Measurements from ENCODE around the gene STX8.

The STX8 gene

DNA sequence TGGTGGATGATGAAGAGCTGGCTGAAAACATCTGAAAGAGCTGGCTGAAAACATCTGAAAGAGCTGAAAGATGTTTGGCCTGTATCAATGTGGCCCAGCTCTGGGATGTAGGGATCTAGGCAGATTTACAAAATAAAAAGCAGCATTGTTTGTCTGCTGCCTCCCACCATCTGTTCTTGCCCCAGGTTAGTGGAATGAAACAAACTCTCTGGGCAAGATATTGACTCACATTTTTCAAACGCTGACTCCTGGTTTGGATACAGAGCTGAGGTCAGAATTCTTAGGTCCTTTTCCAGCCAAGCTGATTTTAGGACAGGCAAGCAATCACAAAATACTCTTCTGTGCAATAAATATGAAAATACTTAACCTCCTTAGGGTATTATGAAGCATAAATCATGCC, 139.0 kb downstream of the STX8 start:
- DNase-seq (ENCODE audit: low read depth), result no peak

DNA sequence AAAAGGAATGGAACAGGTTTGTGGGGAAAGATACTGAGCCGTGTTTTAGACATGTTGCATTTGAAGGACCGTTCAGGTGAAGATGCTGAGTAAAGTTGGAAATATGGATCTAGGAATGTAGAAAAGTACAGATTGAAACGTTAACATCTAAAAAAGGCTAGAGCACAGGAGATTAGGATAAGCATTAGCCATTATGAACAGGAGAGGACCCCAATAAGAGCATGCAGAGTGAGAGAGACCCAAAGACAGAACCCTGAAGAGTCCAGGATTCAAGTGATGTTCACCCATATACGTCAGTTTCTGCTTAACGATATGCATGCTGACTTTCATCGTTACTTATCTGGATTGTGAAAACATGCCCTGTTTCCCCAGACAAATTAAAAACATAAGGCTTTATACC, 140.5 kb downstream of the STX8 start:
- DNase-seq (ENCODE audit: low read depth), result no peak

DNA sequence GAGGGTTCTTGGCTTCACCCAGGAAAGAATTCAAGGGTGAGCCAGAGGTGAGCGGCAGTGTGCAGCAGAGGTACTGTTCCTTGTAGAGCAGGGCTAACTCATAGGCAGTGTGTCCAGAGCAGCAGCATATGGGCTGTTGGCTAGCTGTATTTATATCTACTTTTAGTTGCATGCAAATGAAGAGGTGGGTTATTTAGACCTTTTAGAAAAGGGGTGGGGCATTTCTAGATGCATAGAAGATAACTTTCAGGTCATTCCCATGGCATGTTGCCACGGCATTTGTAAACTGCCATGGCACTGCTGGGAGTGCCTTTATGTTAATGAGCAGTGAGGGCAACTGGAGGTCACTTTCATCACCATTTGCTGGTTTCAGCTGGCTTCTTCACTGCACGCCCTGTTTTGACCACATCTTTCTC, 141.0 kb downstream of the STX8 start:
- no peak for DNase-seq (ENCODE audit: low read depth)

DNA sequence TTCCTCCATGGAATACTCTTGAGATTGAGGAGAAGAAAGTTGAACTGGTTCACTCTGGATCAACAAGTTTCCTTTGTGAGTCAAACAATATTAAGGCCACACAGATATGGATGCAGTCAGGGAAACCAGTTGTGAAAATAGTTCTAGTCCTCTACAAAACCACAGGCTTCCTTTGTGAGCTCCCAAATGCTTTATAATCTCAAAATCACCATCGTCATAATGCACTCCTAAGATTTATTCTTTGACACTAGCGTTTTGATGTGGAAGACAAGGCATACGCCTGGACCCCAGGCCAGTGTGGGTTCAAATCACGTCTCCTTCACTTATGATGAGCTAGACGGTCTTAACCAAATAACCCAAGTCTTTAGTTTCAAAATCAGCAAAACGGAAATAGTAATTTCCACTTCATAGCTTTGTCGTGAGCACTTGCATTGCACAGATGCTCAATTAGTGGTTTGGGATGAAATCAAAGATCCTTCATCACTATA, 142.6 kb downstream of the STX8 start:
- no peak for DNase-seq (ENCODE audit: low read depth)

DNA sequence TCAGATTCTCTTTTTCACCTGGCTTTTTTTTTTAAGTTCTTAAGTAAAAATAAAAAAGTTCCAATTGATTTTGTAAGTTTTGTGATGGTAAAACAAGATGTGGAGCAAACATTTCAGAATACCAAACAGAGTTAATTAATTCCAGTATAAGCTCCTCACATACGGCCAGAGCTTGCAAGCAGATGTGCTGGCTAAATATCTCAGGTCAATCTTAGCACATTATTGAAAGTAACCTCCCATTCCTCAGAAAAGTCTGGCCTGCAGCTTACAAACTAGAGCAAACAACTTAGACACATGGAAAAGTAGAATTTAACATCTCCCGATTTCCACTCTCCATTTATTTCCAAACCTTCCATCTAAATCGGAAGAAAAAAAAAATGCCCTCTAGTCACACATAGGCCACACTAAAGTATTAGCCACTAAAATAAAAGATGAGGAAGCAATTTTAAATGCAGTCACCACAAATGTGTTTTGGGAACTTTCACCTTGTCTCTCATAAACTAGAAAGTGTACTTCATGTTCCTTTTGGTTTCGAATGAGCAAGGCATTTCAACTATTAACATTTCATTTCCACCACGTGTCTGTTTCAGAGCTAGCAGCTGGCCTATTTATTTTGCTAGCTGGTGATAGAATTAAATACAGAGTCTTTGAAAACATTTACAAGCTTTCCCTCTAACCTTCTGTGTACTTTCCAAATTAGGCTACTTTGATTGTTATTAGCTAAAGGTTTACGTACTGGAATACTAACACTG, 143.3 kb downstream of the STX8 start:
- no peak for DNase-seq (ENCODE audit: low read depth)

DNA sequence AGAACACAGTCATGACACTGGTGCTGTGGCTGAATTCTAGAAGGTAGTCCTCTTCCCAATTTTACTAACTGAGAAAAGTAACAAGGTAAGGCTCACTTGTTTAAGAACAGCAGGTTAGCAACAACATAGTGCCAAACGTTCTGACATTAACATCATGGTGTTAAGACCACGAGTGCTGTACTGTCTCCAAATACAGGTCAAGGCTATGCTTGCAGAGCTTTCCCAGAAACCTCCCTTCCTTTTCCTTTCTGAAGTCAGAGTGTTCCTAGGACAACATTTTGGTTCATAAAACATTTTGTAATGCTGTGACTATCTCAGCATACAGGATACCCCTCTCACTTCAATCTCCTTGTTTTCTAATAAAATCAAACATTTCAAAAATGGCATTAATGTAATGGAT, 144.0 kb downstream of the STX8 start:
- DNase-seq (ENCODE audit: low read depth), result no peak

DNA sequence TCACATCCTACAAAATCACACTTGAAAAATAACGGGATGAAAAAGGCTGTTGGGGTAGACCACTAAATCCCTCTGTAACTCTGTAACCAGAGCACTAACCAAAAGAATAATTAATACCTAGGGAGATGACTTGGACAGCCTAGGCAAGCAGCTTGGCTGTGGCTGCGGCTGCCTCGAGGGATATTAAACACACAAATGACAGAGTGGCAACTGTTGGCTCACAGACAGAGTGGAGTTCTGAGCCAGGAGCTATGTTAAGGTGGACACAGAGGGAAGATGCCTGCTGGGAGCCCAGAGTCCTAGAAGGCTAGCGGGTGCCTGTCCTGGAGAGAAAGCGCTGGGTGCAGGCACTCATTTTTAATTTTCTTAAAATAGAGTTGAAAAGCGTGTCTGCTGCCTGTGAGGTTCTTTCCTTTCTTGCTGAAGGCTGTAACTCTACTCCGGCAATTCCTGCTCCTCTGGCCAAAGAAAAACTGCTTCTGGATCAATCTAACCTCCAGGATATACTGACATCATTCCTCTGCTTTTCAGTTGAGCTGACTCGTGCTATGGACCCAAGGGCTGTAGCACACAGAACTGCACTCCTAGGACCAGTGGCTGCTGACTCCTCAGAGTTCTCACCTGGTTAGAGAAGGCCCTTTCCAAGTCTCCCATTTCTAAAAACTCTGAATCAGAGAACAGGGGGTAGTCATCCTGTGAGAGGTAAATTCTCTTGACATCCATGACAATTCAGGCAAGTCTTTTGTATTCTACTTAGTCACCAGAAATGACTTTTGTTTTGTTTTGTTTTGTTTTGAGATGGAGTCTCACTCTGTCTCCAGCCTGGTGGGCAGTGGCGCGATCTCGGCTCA, 147.9 kb downstream of the STX8 start:
- DNase-seq (ENCODE audit: low read depth), result peak; percentile 7

DNA sequence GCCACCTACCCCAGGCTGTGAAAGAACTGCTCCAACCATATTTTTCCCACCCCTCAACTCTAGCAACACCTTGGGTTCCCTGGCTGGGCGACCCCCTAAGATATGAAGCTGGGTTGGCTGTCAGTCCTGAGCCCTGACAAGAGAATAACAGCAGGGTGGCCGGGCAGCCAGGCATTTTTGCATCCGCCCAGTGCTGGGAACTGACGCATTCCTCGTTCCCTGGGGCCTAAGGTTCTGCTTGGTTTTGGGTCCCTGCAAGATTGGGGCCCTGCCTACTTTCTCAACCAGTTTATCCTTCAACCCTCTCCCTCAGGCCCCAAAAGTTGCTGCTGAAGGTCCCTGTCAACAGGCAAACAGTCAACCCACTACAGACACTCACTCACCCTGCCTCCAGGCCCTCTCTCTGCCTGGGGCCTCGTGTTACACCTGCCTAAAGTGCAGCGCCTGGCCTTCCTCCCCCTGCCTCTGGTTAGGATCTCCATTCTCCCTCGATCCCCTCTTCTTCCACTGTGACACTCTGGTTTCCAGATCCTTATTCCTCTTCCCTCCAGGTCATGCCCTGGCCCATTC, 151.5 kb downstream of the STX8 start:
- DNase-seq (ENCODE audit: low read depth), result no peak

DNA sequence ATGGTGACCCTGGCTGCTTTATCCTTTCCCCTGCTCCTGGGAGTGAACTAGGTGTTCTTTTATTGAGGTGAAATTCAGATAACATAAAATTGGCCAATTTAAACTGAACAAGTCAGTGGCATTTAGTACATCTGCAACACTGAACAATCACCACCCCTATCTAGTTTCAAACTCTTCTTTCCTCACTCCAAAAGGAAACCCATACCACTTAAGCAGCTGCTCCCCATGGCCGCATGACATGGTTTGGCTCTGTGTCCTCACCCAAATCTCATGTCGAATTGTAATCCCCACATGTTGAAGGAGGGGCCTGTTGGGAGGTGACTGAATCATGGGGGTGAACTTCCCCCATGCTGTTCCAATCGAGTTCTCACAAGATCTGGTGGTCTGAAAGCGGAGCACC, 154.1 kb downstream of the STX8 start:
- DNase-seq (ENCODE audit: low read depth), result no peak

DNA sequence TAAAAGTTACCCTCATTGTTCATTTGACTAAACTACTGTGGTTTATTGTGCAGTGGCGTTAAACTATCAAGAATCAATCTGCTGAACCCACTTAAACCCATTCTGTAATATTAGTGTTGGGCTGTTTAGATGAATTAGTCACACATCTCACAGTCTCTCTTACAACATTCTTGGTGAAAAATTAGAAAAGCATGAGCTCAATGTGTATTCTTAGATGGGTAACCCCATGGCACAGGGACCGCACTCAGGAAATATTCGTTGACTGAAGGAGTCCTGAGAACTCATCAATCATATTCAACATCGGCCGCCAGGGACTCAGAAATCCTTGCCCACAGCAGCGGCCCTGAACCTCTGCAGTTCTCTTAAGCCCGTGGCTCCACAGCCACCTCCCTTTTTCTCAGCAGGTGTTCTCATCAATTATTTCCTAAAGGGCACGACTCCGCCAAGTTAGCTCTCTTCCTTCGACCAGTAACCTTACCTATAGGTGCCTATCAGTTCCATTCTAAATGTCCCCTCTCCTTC, 155.6 kb downstream of the STX8 start:
- no peak for DNase-seq (ENCODE audit: low read depth)

DNA sequence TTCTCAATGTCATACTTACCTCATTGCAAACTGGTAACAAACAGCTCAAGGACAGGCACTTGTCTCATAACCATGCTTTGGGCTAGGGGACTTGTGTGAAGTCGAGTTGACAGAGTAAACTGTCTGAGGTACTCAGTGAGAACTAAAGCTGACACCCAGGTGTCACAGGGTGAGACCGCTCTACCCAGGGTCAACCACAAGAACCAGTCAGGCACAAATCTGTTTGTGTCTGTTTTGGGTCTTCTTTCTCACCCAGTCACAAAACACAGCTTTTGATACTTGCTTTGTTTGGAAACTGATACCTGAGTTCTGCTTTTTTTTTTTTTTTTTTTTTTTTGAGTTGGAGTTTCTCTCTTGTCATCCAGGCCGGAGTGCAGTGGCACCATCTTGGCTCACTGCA, 161.1 kb downstream of the STX8 start:
- no peak for DNase-seq (ENCODE audit: low read depth)

DNA sequence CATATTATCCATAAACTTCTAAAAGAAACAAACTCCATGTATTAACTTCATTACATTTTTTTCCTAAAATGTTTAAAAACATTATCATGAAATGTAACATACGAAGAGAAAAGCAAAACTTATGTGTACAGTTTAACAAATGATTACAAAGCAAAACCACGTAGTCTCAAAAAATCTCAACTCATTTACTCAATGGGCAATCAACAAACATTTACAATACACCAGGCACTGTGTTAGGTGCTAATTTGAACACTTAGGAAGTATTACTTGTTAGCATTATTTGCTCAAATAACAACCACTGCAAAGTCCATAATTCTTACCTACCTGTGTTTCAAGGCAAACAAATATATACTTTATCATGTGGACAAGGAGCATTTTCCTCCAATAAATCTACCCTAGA, 164.9 kb downstream of the STX8 start:
- no peak for DNase-seq (ENCODE audit: low read depth)

DNA sequence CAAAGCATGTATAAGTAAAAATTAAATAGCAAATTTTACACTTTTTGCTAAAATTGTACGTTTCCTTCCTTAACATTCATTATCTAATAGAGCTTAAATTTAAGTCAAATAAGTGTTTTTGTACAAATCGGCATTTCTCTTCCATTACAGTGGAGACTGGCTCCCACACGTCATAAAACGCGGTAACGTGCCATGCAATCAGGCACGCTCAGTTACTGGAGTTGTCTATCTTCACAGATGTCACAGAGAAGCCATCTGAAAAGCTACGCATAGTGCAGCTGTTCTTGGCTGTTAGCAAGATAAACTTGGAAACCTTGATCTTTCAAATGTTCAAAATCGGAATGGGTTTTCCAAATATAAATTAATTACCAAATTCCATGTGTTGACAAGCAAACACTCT, 165.3 kb downstream of the STX8 start:
- DNase-seq (ENCODE audit: low read depth), result no peak

DNA sequence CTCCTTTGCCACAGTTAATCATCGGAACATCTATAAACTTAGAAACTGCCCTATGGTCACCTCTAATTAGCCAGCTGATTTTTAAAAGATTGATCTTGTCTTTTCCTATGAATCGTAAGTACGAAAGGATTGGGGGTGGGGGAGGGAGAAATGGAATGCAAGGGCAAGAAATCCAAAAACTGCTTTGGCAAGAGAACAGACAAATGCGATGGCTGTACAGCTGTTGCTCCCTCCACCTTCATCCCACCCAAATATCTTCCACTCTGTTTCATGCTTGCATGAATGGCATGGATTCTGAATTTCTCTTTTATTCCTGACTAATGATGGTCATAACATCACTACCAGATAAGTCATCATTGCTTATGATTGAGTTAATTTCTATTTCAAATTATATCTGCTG, 165.7 kb downstream of the STX8 start:
- DNase-seq (ENCODE audit: low read depth), result no peak

DNA sequence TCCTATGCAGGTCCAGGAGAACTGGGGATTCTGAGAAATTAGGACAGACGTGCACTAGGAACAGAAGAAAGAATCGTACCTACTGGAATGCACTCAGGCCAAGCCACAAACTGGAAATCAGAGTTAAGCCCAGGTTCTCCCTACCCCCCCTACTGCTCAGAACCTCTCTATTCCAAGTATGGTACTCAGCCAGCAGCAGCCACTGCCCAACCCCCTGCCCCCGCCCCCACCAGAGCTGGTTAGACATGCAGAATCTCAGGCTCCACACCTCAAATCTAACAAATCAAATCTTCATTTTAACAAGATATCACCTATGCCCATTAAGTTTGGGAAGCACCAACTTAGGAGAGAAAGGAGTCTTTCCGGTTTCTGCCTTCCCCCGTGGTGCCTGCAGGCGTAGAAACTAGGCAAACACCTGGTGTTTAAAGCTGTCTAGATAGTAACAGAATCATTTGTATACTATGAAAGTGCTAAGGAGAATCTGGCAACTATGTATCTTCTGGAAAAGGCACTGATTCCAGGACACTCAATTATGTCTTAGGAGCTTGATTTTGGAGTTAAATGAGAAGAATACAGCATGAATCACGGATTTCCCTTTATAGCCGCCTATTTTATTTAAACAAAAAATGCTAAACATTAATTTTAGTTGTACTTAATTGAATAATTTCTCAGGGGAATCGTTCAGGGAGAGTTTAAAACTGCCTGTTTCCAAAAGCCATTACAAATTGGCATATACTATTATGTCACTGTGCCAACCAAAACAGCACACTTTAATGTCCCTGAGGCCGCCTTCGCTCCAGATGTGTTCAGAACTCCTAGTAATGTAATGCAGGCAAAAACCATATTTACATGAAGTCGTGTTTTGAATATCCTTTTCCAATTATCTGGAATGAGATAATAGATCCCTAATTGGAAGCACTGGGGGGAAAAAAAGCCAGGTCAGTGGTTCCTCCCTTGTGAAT, 166.5 kb downstream of the STX8 start:
- no peak for DNase-seq (ENCODE audit: low read depth)

DNA sequence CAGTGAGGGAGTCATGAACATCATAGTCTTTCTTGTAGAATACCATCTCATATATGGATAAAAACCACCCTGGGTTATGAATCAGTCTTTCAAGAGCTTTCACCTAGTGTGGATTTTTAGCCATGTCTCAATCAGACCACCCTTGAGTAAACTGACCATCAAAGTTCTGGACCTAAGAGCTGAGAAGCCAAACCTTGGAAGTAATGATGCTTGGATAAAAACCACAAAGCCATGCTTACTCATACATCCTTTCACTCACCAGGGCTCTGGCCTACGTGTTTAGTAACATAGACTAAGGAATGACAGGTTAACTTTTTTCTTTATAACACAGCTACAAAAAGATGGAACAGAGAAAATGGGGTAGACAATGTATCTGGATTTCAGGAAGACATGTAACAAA, 167.2 kb downstream of the STX8 start:
- peak; percentile 67 for DNase-seq (ENCODE audit: low read depth)

DNA sequence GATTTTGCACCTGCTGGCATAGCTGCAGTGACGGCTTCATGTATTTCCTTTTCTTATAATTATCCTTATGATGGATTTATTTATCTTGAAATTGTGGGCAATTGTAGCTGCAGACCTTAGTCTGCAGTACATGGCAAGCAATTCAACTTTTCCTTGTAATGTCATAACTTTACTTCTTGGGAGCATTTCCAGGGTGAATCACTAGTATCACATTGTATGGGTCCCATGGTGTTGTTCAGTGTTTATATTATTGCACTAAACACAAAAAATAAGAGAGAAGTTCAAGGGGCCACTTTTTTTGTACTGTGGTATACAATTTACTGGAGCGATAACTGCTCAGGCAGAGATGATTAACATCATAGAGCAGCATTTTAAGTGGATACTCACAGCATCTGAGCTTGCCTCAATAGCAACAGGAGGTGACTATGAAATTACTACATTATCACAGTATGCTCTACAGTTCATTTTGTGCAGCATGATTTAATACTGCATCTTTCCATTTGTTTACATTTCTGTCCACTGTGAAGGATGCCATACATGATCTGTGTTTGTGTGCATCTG, 169.5 kb downstream of the STX8 start:
- no peak for DNase-seq (ENCODE audit: low read depth)

DNA sequence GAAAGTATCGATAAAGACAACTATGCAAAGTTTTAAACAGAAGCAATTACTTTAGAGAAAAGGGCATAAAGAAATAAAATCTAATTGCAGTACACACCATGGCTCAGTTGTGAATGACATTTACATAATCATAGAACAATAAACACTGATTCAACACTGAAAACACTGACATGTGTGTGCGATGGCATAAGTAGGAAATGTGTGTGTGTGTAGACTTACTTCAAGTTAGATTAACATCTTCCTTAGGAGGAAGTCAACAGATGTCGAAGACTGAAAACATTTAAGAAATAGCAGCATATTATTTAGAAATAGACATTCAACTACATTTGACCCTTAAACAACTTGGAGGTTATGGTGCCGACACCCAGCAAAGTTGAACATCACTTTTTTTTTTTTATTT, 172.4 kb downstream of the STX8 start:
- no peak for DNase-seq (ENCODE audit: low read depth)

DNA sequence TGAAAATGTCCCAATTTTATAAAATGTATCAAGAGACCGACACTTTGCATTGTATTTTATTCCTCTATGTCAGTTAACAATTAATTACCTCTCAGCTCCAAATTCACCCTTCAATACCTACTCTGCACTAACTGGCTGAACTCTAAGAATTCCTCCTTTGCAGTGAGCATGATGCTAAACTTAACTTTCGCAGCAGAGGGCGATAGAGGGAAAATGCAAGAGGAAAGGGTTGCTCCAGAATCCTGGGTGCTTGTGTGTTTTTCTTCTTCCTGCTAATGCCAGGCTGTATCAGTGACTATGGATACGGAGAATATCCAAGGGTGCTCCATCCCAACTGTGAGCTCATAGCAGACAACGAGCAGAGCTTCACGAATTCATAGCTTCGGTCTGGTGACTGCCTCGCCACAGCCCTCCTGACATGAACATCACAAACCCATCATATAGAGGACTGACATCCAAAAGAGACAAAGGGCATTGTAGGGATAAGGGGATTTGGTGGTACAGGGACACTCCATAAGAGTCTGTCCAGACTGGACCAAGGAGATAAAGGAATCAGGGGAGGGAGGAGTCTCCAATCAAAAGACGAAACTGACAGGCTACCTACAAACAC, 172.9 kb downstream of the STX8 start:
- DNase-seq (ENCODE audit: low read depth), result peak; percentile 69

DNA sequence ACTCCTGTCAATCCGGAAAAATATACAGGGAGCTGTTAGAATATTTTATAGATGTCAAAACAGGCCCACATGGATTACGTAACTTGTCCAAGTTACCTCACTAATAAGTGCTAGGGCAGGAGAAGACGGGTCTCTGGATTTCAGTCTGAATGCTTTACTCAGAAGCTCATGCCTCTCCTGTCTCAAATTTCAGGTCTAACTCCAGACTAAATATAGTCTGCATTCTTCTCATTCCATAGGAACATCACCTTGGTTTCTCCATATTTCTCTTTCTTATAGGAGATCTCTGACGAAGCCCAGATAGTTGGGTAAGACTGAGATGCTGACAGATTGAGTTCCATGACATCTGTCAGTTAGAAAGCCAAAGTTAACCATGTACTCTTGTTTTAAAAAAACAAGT, 174.2 kb downstream of the STX8 start:
- no peak for DNase-seq (ENCODE audit: low read depth)

DNA sequence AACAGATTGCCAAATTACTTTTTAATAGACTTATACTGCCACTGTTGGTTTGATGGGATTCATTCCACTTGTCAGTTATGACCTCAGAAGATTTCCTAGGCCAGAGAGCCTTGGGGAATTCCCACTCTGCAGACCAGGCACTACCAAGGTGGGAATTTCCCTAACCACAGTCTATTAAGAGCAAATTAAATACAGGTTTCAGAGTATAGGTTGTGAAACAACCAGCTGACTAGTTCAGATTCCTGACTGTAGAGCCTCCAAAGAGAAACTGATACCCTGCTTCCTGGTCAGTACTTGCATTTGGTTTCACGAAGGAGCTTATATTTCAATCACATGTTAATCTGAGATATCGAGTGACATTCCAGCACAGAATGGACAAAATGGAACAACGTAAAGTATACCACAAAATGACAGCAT, 186.5 kb downstream of the STX8 start:
- peak; percentile 81 for DNase-seq (ENCODE audit: low read depth)

All from ELR (cell line).